CD4-positive, alpha-beta T cell treated with Interleukin-1 beta for 1 hour (primary cell): ENCODE data around the gene SPACA4.

Source experiments
- DNase-seq, 2 donors: peaks; one replicate each; pipeline ENCODE4 v3.0.0-alpha.2; 2020 to 2022

Gene SPACA4

GRCh38 chr19:48598996-48599700 is 7.4 kb upstream of the SPACA4 start:
- DNase-seq: no peak

- no peak for DNase-seq
Observed at GRCh38 chr19:48600679-48601417, 5.7 kb upstream of the SPACA4 start.

GRCh38 chr19:48603001-48603400 is 3.5 kb upstream of the SPACA4 start:
- no peak for DNase-seq

- DNase-seq: no peak
Observed at GRCh38 chr19:48603449-48603848, 3.1 kb upstream of the SPACA4 start.

- DNase-seq: no peak
Observed at GRCh38 chr19:48603850-48604249, 2.7 kb upstream of the SPACA4 start.

GRCh38 chr19:48607359-48607755 is 815 bp downstream of the SPACA4 start:
- DNase-seq: no peak

GRCh38 chr19:48608798-48609263 is 2.3 kb downstream of the SPACA4 start:
- peak; percentile 70 to 72 for DNase-seq

GRCh38 chr19:48609571-48610108 is 3.1 kb downstream of the SPACA4 start:
- DNase-seq: no peak

- DNase-seq: no peak
Observed at GRCh38 chr19:48611872-48612271, 5.3 kb downstream of the SPACA4 start.

GRCh38 chr19:48613024-48613851 is 6.7 kb downstream of the SPACA4 start:
- no peak for DNase-seq

GRCh38 chr19:48613852-48614435 is 7.4 kb downstream of the SPACA4 start:
- no peak for DNase-seq

GRCh38 chr19:48614436-48615230 is 8.1 kb downstream of the SPACA4 start, which contains the start of gene FAM83E:
Gene FAM83E, minus strand, starts transcription at chr19:48615076. Its CDS starts 1,704 bp downstream, at chr19:48613372.
- DNase-seq: no peak

- DNase-seq: no peak
Observed at GRCh38 chr19:48615231-48616040, 8.9 kb downstream of the SPACA4 start.

GRCh38 chr19:48616041-48616436 is 9.5 kb downstream of the SPACA4 start:
- no peak for DNase-seq

GRCh38 chr19:48616491-48617056 is 10.0 kb downstream of the SPACA4 start:
- DNase-seq: no peak

- DNase-seq: no peak
Observed at GRCh38 chr19:48617146-48617937, 10.8 kb downstream of the SPACA4 start.

- no peak for DNase-seq
Observed at GRCh38 chr19:48618278-48618915, 11.9 kb downstream of the SPACA4 start.

- peak; percentile 97 to 99 for DNase-seq
Observed at GRCh38 chr19:48618916-48619691, 12.6 kb downstream of the SPACA4 start, which contains the start of the genes RPL18 and SPHK2. Gene RPL18, minus strand, starts transcription at chr19:48619178. Its CDS starts 35 bp downstream, at chr19:48619143. Gene SPHK2, plus strand, starts transcription at chr19:48619506. Its CDS starts 1,009 bp downstream, at chr19:48620515.
